GM18507 (cell line): ENCODE data around the gene RALGPS1.

Experiments
- DNase-seq: peaks from one replicate; pipeline ENCODE4 v3.0.0; 2011; ENCODE audit warnings: low read depth; ENCODE audit not compliant: insufficient read length; ENCODE audit errors: extremely low spot score
- FAIRE-seq: peaks from 2 replicates; lab custom pipeline; 2011; peaks lifted over from hg19 to GRCh38; lab: Jason Lieb, UNC

Gene RALGPS1

DNA sequence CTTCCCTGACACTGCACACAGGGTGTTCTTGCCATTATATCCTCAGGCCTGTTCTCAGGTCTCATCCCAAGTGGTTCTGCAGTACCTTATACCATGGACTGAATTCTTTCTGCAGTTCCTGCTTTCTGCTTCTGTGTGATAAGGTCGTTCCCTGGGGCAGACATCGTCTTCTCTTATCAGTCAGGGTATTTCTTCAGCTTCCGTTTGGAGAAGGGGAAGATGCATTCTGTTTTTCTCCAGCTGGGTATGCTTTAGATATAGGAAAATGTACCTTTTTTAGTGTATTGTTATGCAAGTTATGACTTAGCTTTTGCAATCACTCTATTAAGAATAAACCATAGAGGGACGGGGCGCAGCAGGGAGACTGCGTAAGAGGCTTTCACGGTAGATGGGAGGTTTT lies 31.1 kb downstream of the RALGPS1 start:
- DNase-seq, result no peak
- no peak for FAIRE-seq

DNA sequence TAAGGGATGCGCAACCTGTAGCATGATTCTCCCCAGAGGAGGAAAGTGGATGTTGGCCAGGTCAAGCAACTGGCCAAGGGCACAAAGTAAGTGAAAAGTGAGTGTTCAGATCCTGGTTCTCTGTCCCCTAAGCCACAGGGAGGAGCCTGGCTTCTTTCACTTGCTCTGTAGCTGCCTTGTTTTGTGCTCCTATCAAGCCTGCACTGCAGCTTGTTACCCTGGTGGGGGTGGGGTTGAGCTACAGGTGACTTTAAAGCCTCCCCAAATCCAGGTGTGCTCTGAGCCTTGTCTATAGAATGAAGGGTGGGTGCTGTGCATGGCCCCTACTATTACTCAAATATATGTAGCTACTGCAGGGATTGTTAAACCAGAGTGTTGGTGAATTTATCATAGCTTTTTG lies 32.9 kb downstream of the RALGPS1 start:
- no peak for DNase-seq
- no peak for FAIRE-seq

DNA sequence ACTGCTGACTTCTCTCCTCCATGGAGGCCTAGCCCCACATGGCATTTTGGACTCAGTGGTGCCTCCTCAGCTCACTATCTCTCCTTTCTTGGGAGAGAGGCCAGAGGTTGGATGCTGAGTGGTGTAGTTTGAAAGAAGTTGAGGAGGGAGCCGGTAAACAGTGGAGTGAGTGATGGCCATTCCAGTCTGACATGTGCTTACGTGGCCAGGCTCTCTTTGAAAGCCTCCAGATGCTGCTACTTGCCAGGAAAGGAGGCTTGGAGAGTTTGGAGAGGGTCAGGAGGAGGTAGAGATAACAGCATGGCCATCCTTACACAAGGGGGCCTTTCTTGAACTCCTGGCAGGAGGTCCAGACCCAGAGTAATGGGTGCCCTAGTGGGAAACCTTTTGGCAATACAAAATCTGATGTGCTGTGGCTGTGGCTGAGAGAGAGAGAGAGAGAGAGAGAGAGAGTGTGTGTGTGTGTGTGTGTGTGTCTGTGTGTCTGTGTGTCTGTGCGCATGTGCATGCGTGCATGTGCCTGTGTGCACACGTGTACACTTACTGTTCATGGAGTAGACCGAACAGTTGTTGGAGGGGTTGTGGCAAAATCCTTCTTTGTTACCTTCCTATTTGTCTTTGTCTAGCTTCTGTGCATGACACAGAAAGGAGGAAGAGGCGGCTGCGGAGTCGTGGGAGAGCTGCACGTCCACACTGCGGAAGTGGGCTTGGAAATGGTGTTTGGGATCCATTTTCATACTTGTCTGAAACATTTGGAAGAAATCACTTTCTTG lies 37.8 kb downstream of the RALGPS1 start:
- FAIRE-seq, result no peak
- DNase-seq, result no peak

DNA sequence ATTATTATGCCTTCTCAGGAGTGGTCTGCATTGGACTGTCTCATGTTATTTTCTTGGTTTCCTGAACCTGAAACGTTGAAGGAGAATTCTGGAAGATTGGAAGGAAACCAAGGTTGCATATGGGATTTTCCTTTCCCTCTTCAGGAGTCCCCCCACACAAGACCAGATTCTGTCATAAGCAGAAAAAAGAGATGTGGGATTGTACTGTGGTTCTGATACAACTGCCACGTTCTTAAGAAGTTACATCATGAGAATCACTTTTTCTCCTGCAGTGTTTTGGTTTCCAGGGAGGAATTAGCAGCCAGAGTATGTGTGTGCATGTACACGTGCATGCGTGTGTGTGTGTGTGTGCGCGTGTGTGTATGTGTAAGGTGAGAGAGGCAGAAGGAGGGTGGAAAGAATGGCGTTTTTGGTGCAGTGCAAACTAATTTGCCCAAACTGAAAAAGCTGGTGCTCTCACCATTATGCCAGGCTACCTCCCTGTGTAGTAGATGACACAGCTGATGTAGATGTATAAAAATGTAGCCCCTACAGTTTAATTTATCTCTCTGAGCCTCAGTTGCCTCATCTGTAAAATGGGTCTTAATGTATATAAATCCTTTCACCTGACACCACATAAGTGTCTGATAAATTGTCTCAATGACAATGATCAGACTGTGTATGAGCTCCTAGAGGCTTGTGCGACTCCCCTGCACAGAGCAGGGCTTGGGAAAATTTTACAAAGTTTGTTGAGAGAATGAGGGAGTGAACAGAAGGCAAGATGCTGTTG lies 38.6 kb downstream of the RALGPS1 start:
- FAIRE-seq (no peak), DNase-seq (no peak)

DNA sequence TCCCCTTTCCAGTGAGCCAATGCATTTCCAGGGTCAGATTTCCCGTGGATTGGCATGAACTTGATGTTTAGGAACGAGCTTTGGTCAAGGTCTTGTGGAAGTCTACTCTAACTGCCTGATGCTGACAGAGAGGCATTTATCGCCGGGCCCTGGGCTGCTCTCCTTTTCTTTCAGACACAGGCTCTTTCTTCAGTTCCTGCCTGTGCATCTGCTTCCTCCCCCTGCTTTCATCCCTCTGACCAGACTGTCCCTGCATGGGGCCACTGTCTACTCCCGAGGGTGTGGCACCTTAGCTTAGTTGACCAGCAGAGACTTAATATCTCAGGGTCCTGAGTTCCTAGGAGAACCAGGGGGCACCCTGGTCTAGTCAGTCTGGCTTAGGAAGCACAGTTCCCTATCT lies 41.2 kb downstream of the RALGPS1 start:
- DNase-seq (no peak), FAIRE-seq (no peak)

DNA sequence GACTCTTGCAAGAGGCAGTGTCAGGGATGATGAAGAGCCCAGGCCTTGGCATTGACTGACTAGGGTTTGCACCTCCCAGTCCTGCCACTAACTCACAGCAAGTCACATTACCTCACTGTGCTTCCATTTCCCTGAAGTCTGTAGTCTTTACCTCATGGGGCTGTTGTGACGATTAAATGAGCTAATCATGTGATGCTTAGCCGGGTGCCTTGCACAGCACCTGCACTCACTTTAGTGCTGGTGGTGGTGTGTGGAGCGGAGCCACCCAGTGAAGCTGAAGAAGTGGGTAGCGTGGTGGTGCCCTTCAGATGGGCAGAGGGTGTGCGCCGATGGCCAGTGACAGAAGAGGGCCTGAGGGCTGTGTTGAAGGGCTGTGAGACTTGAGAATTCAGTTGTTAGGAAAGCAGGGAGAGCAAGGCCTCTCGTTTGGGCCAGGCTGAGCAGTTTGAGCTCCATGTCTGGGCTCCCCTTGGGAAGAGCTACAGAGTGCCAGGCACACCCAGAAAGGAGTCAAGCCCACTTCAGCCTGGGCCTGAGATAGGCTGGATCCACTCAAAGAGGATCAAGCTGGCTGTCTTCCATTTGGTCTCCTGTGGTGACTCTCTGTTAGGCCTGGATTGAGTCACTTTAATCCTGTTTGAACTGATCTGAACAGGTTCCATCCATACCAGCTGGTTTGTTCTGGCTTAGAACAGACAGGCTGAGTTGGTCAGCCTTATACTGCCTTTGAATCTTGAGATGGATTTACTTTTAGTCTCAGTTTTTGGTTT lies 42.5 kb downstream of the RALGPS1 start:
- DNase-seq (no peak), FAIRE-seq (no peak)

DNA sequence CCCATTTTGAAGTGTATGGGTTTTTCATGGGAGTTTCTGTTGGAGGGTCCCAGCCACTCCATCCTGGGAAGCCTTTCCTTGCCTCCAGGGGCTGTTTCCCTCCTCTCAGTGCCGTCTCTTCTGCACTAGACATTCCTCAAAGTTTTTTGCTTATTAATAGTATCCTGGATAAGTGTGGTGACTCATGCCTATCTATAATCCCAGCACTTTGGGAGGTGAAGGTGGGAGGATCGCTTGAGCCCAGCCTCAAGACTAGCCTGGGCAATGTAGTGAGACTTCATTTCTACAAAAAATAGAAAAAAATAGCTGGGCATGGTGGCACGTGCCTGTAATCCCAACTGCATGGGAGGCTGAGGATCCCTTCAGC lies 43.1 kb downstream of the RALGPS1 start:
- FAIRE-seq (no peak), DNase-seq (no peak)

DNA sequence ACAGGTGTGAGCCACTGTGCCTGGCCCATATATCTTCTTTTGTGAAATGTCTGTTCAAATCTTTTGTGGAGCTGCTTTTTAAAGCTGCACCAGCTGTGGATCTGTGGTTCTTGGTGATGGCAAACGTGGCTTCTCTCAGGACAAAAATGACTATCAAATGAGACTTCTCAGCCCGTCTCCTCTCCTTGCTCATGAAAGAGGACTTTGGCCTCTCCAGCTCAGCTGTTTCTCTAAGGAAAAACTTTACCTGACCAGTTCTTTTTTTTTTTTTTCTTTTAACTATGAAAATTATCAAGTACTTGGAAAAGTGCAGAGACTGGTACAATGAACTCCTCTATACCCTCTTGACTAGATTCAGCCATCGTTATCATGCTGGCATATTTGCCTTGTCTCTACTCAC lies 44.8 kb downstream of the RALGPS1 start:
- no peak for FAIRE-seq
- no peak for DNase-seq

DNA sequence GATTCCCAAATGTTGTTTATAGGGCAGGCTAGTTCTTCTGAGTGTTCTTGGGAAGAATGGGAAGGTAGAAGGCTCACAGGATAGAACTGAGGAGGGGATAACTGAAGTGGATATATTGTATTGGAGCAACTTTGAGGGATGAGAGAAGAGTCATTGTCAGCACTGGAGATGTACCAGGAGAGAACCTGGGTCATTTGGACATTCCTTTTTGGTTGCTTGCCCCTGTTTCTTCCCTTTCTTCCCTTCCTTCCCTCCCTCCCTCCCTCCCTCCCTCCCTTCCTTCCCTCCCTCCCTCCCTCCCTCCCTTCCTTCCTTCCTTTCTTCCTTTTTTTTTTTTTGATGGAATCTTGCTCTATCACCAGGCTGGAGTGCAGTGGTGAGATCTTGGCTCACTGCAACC lies 45.3 kb downstream of the RALGPS1 start:
- FAIRE-seq, result no peak
- DNase-seq, result no peak

DNA sequence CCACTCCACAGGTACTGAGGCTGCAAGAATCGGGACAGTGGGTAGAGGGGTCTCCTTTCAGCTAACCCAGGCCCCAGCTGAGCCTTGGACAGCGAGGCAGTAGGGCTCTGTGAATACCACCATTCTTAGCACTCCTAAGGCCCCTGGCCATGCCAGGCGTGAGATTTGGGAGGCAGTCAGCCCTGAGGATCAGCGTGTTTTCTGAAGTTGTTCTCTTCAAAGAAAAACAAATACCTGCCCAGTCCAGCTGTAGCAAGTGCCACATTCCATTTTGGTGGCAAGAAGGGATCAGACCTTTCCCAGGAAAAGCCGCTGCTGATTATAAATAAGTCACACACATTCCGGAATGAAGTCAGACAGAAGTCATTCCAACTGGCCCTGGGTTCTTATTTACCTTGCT lies 47.8 kb downstream of the RALGPS1 start:
- FAIRE-seq, result no peak
- DNase-seq, result no peak

DNA sequence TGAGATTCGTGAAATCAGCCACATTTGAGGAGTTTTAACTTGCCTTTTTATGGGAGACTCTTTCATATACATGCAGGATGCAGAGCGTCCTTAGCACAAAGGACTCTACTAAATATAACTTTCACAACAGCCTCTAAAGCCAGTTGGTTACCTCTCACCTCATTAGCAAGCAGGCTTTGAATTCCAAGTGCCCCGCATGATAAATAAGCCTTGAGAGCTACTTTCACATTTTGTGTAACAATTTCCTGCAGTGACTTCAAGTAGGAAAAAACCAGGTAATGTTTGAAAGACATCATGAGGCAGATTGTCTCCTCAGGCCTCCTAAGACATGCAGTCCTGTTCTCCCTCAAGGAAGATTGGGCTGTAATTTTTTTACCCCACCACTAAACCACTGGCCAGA lies 50.5 kb downstream of the RALGPS1 start:
- no peak for FAIRE-seq
- no peak for DNase-seq

DNA sequence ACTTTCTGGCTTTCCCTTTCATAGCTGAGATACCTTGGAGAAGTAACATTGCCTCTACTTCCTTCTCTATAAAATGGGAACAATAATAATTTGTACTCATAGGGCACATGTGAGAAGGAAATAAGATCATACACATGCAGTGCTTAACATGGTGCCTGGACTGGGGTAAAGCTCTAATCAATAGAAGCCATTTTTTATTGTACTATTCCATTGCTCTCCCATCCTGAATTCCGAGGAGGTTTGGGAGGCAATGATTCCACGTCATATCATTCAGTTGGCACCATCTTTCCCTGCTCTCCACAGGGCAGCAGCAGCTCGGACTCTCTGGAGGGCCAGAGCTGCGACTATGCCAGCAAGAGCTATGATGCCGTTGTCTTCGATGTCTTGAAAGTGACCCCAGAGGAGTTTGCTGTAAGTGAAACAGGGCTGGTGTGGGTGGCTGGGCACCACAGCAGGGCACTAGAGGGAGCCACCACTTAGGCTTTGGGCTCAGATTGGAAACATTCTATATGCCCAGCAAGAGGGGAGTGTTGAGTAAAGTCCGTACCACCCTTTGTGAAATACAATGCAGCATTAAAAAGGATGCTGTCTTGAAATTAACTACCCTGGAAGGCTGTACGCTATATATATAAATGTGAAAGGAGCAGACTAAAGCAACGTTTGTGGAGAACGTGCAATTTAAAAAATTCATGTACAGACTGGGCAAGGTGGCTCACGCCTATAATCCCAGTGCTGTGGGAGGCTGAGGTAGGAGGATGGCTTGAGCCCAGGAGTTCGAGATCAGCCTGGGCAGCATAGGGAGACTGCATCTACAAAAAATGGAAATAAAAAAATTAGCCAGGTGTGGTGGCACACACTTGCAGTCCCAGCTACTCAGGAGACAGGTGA lies 51.2 kb downstream of the RALGPS1 start:
- FAIRE-seq (peak; percentile 5), DNase-seq (peak; percentile 22)

DNA sequence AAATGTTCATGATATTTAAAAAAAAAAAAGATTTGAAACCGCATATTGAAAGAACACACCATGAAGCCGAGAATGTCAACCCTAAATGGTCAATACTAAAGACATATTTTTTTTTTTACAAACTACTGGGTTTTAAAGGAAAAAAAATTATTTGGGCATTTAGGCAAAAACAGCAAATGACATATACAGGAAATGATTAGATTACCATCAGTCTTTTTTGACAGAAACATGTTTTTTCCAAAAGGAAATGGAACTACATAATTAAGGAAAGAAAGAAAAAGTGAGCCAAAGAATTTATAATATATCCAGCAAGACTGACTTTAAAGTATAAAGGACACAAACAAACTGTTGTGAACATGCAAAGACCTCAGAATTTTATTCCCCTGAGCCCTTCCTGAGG lies 56.7 kb downstream of the RALGPS1 start:
- DNase-seq (no peak), FAIRE-seq (no peak)

DNA sequence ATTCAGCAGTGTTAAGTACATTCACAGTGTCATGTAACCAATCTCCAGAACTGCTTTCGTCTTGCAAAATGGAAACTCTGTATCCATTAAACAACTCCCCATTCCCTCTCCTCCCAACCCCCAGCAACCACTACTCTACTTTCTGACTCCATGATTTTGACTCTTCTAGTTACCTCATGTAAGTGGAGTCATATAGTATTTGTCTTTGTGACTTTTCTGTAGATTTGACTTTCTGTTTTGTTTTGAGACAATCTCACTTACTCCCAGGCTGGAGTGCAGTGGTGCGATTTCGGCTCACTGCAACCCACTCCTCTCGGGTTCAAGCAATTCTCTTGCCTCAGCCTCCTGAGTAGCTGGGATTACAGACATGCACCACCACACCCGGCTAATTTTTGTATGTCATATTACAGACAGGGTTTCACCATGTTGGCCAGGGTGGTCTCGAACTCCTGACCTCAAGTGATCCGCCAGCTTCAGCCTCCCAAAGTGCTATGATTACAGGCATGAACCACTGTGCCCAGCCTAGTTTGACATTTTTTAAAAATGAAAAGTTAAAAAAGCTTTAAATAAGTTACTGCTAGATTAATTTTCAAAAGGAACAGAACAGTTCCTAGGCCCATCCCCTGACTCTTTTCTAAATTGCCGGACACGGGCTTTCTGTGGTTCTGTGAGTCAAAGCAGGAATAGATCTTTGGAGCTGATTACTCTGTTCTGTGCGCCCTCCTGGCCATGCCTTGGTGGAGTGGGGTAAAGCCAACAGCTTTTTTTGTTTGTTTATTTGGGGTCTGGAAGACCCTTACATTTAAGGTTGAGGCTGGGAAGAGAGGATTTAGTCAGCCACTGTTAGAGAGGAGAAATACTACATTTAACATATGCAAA lies 59.3 kb downstream of the RALGPS1 start:
- DNase-seq, result no peak

DNA sequence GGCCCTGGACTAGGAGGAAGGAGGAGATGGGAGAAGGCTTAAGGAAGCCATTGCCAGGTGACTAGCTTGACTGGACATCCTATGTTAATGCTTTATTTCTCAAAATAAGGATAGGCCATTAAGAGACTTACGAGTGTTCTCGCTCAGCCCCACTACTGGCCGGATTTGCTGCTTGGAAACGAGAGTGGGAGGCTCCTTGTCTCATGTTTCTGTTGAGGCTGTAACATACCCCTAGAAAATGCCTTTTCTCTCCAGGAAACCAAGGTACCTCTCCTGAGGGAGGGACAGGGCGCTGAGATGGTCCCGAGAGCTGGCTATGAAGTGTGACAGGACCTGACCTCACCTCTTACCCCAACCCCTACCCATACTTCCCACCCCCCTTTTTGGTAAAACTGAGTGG lies 60.0 kb downstream of the RALGPS1 start:
- no peak for DNase-seq
- FAIRE-seq, result no peak

More for the DNA sequence above, 59.3 kb downstream of the RALGPS1 start:
- no peak for FAIRE-seq

DNA sequence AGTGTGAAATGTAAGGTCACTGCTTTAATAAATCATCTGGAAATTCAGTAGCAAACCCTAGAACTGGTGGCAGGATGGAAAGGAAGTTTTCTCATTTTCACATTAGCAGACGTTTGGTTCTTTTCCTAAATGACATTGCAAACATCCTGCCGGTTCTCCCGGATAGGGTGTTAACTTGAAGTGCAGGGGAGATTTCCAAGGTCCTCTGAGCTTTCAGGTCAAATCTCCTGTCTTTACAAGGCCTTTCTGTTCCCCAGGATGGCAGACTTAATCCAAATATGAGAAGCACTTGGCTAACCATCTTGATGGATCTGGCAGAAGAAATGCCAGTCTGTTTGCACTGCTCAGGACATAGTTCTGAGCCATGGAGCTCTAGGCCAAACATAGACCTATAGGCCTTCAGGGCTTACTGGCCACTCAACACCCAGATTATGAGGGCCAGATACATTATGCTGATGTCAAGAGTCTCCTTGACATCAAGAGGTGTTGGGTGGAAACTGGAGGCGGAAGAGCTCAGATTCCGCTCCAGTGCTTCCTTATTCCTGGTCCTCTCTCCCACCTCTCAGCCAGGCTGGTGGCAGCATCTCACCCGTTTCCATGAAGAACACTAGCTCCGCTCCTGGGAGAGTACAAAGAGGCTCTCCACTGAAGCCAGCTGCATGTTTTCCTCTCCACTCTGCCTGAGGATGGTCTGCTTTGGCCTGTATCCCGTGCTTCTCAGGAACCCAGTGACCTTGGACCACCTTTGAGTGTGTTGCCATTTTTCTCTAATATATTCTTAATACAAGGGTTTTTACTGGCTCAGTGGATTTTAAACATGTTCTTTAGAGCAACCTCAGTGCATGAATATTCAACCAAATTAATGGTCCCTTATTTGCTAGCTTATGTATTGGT lies 61.0 kb downstream of the RALGPS1 start:
- no peak for FAIRE-seq
- no peak for DNase-seq

DNA sequence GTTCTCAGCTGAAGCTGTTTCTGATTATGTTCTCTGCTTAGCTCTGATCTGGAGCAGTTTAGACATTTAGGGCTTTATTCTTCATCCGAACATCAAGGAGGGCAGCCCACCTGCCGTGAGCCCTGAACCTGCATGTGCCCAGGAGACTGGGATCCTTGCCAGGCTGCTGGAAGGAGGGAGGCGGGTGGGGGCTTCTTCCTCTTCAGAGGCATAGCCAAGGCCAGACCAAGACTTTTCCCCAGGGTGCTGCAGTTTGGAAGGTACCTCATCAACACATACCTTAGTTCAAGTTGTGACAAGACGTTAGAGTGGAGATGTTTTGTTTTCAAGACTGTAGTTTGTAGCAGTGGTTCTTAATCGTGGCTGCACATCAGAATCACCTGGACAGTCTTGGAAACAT lies 64.9 kb downstream of the RALGPS1 start:
- FAIRE-seq (no peak), DNase-seq (no peak)

DNA sequence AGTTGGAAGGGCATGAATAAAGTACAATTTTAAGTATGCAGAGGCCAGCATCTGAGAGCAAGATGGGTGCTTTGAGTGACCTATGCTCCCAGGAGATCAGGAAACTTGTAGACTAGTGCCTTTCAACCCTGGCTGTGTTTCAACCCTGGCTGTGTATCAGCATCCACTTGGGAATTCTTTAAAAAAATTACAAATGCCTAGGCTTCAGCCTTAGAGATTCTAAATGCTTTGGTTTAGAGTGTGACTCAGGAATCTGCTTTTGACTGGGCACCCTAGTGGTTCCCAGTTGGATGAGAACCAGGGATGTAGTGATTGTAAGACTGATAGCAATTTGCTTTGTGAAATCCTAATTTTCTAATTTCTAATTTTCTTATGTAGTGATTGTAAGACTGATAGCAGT lies 65.6 kb downstream of the RALGPS1 start:
- no peak for FAIRE-seq
- no peak for DNase-seq
